T-helper 22 cell (primary cell): ENCODE measurements around the gene P4HA1.
"Not testable (repeated sequence)": the region's sequence is repeated elsewhere in the genome, so short reads cannot be mapped to it uniquely, and the experiment has no call there.

Experiments
- DNase-seq: peaks from one replicate; pipeline ENCODE4 v3.0.0-alpha.2; 2020; ENCODE audit warnings: low read depth

Gene P4HA1

GRCh38 chr10:73042130-73042529, 54.5 kb downstream of the P4HA1 start:
- no peak for DNase-seq

GRCh38 chr10:73039635-73040034, 57.0 kb downstream of the P4HA1 start:
- no peak for DNase-seq

GRCh38 chr10:73036285-73036684, 60.4 kb downstream of the P4HA1 start:
- not testable (repeated sequence) for DNase-seq

- no peak for DNase-seq
Observed at GRCh38 chr10:73032536-73032935, 64.1 kb downstream of the P4HA1 start.

- DNase-seq: not testable (repeated sequence)
Observed at GRCh38 chr10:73026623-73027022, 70.0 kb downstream of the P4HA1 start.

GRCh38 chr10:73023455-73024070, 73.1 kb downstream of the P4HA1 start:
- not testable (repeated sequence) for DNase-seq

- not testable (repeated sequence) for DNase-seq
Observed at GRCh38 chr10:73022961-73023360, 73.7 kb downstream of the P4HA1 start.

GRCh38 chr10:73021538-73022164, 75.0 kb downstream of the P4HA1 start:
- DNase-seq: not testable (repeated sequence)

GRCh38 chr10:73021050-73021449, 75.6 kb downstream of the P4HA1 start:
- DNase-seq: no peak

GRCh38 chr10:73019100-73019499, 77.6 kb downstream of the P4HA1 start:
- DNase-seq: no peak

- no peak for DNase-seq
Observed at GRCh38 chr10:73018632-73019031, 78.0 kb downstream of the P4HA1 start.

- no peak for DNase-seq
Observed at GRCh38 chr10:73017955-73018480, 78.6 kb downstream of the P4HA1 start.

GRCh38 chr10:73015779-73016178, 80.9 kb downstream of the P4HA1 start:
- no peak for DNase-seq

- DNase-seq: no peak
Observed at GRCh38 chr10:73003822-73004221, 92.8 kb downstream of the P4HA1 start.

GRCh38 chr10:73000973-73001372, 95.7 kb downstream of the P4HA1 start:
- no peak for DNase-seq

GRCh38 chr10:72997099-72997498, 99.6 kb downstream of the P4HA1 start:
- no peak for DNase-seq

- not testable (repeated sequence) for DNase-seq
Observed at GRCh38 chr10:72995459-72995858, 101.2 kb downstream of the P4HA1 start.

- DNase-seq: not testable (repeated sequence)
Observed at GRCh38 chr10:72989771-72990170, 106.9 kb downstream of the P4HA1 start.

- DNase-seq: not testable (repeated sequence)
Observed at GRCh38 chr10:72984618-72985017, 112.0 kb downstream of the P4HA1 start.

GRCh38 chr10:72981882-72982529, 114.7 kb downstream of the P4HA1 start:
- no peak for DNase-seq

- DNase-seq: no peak
Observed at GRCh38 chr10:72981028-72981881, 115.4 kb downstream of the P4HA1 start.

- no peak for DNase-seq
Observed at GRCh38 chr10:72980348-72980747, 116.3 kb downstream of the P4HA1 start.
